MCF 10A (cell line): Measurements from ENCODE around the gene PSMF1. TPM values are rescaled to one million over a fixed set of nuclear protein-coding genes. Genes with fewer than 3 reads are reported as not detected.

Source experiments
- BruUV-seq: library from RNA; stranded (reverse); fragments of 400-500 nt; replicated peaks from 2 replicates; lab custom pipeline; 2021; lab: Mats Ljungman, UMichigan
- CTCF ChIA-PET: fragments of 300-600 bp; sonication (Branson Sonifier 250); formaldehyde crosslinking; extraction: SDS; loops from one replicate; lab custom pipeline; 2021; ENCODE audit warnings: antibody characterized with exemption, inconsistent platforms; lab: Yijun Ruan, JAX
- POLR2A ChIA-PET: fragments of 300-600, 350-650 bp; sonication (Branson Sonifier 250); formaldehyde crosslinking; extraction: SDS; loops from one replicate; lab custom pipeline; 2020; ENCODE audit warnings: antibody characterized with exemption, inconsistent platforms; lab: Yijun Ruan, JAX
- DNase-seq: peaks from one replicate; pipeline ENCODE4 v3.0.0-alpha.2; 2018; ENCODE audit not compliant: unreplicated experiment
- H3K27ac Mint-ChIP-seq: one replicate; pipeline ENCODE4 v1.8.0; 2022; ENCODE audit warnings: mild to moderate bottlenecking, low read depth, mixed read lengths; ENCODE audit not compliant: unreplicated experiment
- H3K27me3 Mint-ChIP-seq: one replicate; pipeline ENCODE4 v1.8.0; 2022; ENCODE audit warnings: mixed read lengths; ENCODE audit not compliant: insufficient read depth, unreplicated experiment
- H3K36me3 Mint-ChIP-seq: one replicate; pipeline ENCODE4 v1.8.0; 2022; ENCODE audit warnings: mild to moderate bottlenecking, moderate library complexity, mixed read lengths; ENCODE audit not compliant: insufficient read depth, unreplicated experiment
- H3K4me1 Mint-ChIP-seq: one replicate; pipeline ENCODE4 v1.8.0; 2022; ENCODE audit warnings: mixed read lengths; ENCODE audit not compliant: insufficient read depth, unreplicated experiment
- H3K4me3 Mint-ChIP-seq: one replicate; pipeline ENCODE4 v1.8.0; 2022; ENCODE audit warnings: mild to moderate bottlenecking, moderate library complexity, mixed read lengths; ENCODE audit not compliant: unreplicated experiment
- H3K9me3 Mint-ChIP-seq: one replicate; pipeline ENCODE4 v1.8.0; 2022; ENCODE audit warnings: mixed read lengths; ENCODE audit not compliant: unreplicated experiment
- CTCF ChIP-seq: fragments of 200-600 bp; IDR thresholded peaks from one replicate; pipeline ENCODE4 v1.8.0; 2022; ENCODE audit warnings: antibody characterized with exemption, mild to moderate bottlenecking; ENCODE audit not compliant: unreplicated experiment
- intact Hi-C: fragments of 100-400 bp; cut with micrococcal nuclease; formaldehyde crosslinking; loops from 2 replicates; pipeline ENCODE4 v1.14.1; 2022
- total RNA-seq: library from RNA; stranded (reverse); gene quantifications from 2 replicates; pipeline ENCODE4 v1.2.3, GENCODE V29; 2022

The PSMF1 gene
- total RNA-seq, 1 experiment from 2014 or later: 207 TPM

- Mint-ChIP-seq H3K4me3 (no peak overlapping the region), H3K4me1 (no peaks in the 10 kb centered on the region), H3K36me3 (no peaks in the 10 kb centered on the region), H3K9me3 (no peaks in the 10 kb centered on the region), H3K27me3 (peaks cover 6% of the 10 kb centered on the region), H3K27ac (no peak overlapping the region)
- CTCF ChIA-PET: interaction anchor here (0.6 kb wide), 1 partner anchor 518 kb away, joined by 3 read pairs; no protein-coding TSS in a partner anchor
- no peak for TF ChIP-seq CTCF
- POLR2A ChIA-PET: no interaction called here
- DNase-seq: no peak
- BruUV-seq: no TSS peak
- intact Hi-C loops: no loop called here
Measured at GRCh38 chr20:1190847-1191246, 72.4 kb downstream of the PSMF1 start.

DNA sequence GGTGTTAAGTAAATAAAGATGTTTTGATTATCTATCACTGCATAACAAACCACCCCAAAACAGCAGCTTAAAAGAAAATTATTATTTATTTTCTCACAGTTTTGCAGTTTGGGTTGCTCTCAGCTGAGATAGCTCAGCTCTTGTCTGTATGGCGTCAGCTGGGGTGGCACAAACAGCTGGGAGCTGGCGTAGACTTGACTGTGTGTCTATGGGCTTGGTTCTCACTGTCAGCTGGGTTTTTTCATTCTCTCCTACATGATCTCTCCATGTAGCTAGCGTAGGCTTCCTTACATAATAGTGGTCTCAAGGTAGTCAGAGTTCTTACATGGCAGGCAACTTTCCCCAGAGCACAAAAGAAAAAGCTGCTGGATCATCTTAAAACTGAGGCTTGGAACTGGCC, 72.9 kb downstream of the PSMF1 start:
- no peak for TF ChIP-seq CTCF
- intact Hi-C loops: no loop called here
- H3K4me3 Mint-ChIP-seq: no peak overlapping the region
- no peak for DNase-seq
- no peak overlapping the region for H3K27ac Mint-ChIP-seq
- BruUV-seq: no TSS peak
- no peaks in the 10 kb centered on the region for H3K36me3 Mint-ChIP-seq
- no peaks in the 10 kb centered on the region for H3K4me1 Mint-ChIP-seq
- no peaks in the 10 kb centered on the region for H3K9me3 Mint-ChIP-seq
- peaks cover 10% of the 10 kb centered on the region for H3K27me3 Mint-ChIP-seq
- ChIA-PET POLR2A (no interaction called here), CTCF (interaction anchor here (0.6 kb wide), 1 partner anchor 519 kb away, joined by 3 read pairs; no protein-coding TSS in a partner anchor)

GRCh38 chr20:1195226-1195625, 76.8 kb downstream of the PSMF1 start:
- TF ChIP-seq CTCF: no peak
- CTCF ChIA-PET: no interaction called here
- POLR2A ChIA-PET: interaction anchor here (0.6 kb wide), 1 partner anchor 47 kb away, joined by 3 read pairs; no protein-coding TSS in a partner anchor
- BruUV-seq: no TSS peak
- DNase-seq: no peak
- intact Hi-C loops: no loop called here
- Mint-ChIP-seq H3K27me3 (peaks cover 32% of the 10 kb centered on the region), H3K36me3 (no peaks in the 10 kb centered on the region), H3K27ac (no peak overlapping the region), H3K4me3 (no peak overlapping the region), H3K9me3 (no peaks in the 10 kb centered on the region), H3K4me1 (no peaks in the 10 kb centered on the region)

DNA sequence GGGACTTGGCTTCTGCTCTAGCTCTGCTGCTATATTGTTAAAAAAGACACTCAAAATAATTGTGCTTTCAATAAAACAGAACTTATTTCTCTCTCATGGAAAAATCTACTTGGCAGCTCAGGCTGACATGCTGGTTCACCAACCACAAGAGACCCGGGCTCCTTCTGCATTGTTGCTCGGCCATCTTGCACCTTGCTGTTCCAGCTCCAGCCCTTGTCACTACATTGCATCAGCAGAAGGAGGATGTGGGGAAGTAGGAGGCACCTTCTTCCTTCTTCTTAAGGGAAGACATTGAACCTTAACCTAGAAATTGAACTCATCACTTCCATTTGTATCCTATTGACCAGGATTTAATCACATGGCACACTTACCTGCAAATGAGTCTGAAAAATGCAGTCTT, 78.2 kb downstream of the PSMF1 start:
- intact Hi-C loops: no loop called here
- Mint-ChIP-seq H3K4me1 (no peaks in the 10 kb centered on the region), H3K36me3 (no peaks in the 10 kb centered on the region), H3K27ac (no peak overlapping the region), H3K4me3 (no peak overlapping the region), H3K27me3 (peaks cover 34% of the 10 kb centered on the region), H3K9me3 (no peaks in the 10 kb centered on the region)
- no TSS peak for BruUV-seq
- TF ChIP-seq CTCF: no peak
- ChIA-PET CTCF (interaction anchor here (0.6 to 1.3 kb wide), 3 partner anchors 10 to 578 kb away, joined by 3 to 4 read pairs (median 3); no protein-coding TSS in a partner anchor), POLR2A (interaction anchor here (0.8 kb wide), 1 partner anchor 12 kb away, joined by 3 read pairs; no protein-coding TSS in a partner anchor)
- DNase-seq: no peak
